Mesenchymal stem cell (in vitro differentiated cells and primary cell): ENCODE data around the gene PIK3CA.
A peak's percentile ranks its signal among the peaks of the same experiment; 100 is the strongest.
"Not testable (repeated sequence)": the region's sequence is repeated elsewhere in the genome, so short reads cannot be mapped to it uniquely, and the experiment has no call there.

Experiments
- DNase-seq: peaks from one replicate; pipeline ENCODE4 v3.0.0-alpha.2; 2013
- H2AFZ ChIP-seq: one replicate; pipeline ENCODE4 v1.6.1; 2013; ENCODE audit warnings: low read depth, mild to moderate bottlenecking, control low read depth, inconsistent platforms, low read length, moderate library complexity
- H2AK5ac ChIP-seq: 2 replicates; pipeline ENCODE4 v1.6.1; 2013; ENCODE audit warnings: low read length, moderate library complexity, mild to moderate bottlenecking, inconsistent platforms; ENCODE audit not compliant: severe bottlenecking
- H2BK120ac ChIP-seq: one replicate; pipeline ENCODE4 v1.6.1; 2013; ENCODE audit warnings: low read depth, mild to moderate bottlenecking, inconsistent platforms, low read length, moderate library complexity
- H2BK12ac ChIP-seq, 2 experiments: one replicate each; pipeline ENCODE4 v1.6.1; 2013; ENCODE audit warnings: inconsistent platforms in 2 of 2, low read length in 2 of 2, mild to moderate bottlenecking in 2 of 2, moderate library complexity in 2 of 2, control low read depth in 1 of 2
- H2BK15ac ChIP-seq: one replicate; pipeline ENCODE4 v1.6.1; 2013; ENCODE audit warnings: mild to moderate bottlenecking, low read depth, inconsistent platforms; ENCODE audit not compliant: poor library complexity, severe bottlenecking
- H2BK5ac ChIP-seq: 2 replicates; pipeline ENCODE4 v1.6.1; 2013; ENCODE audit warnings: low read depth, mild to moderate bottlenecking, low read length, control low read depth, inconsistent platforms; ENCODE audit not compliant: poor library complexity, severe bottlenecking
- H3K14ac ChIP-seq, 2 experiments: one replicate each; pipeline ENCODE4 v1.6.1; 2013; ENCODE audit warnings: inconsistent platforms in 2 of 2, low read length in 2 of 2, control low read depth in 1 of 2, mild to moderate bottlenecking in 1 of 2, moderate library complexity in 1 of 2
- H3K18ac ChIP-seq, 2 experiments: one replicate each; pipeline ENCODE4 v1.6.1; 2013; ENCODE audit warnings: inconsistent platforms in 2 of 2, low read length in 2 of 2, control low read depth in 1 of 2, low read depth in 1 of 2, mild to moderate bottlenecking in 1 of 2
- H3K23ac ChIP-seq, 2 experiments: one replicate each; pipeline ENCODE4 v1.6.1; 2013; ENCODE audit warnings: inconsistent platforms in 2 of 2, low read length in 2 of 2, mild to moderate bottlenecking in 2 of 2, moderate library complexity in 2 of 2, control low read depth in 1 of 2
- H3K27ac ChIP-seq: 2 replicates; pipeline ENCODE4 v1.5.1; 2013; ENCODE audit warnings: mild to moderate bottlenecking, moderate library complexity, low read length, control low read depth, inconsistent platforms; ENCODE audit not compliant: poor library complexity, severe bottlenecking
- H3K27me3 ChIP-seq, 2 experiments: 2 replicates each; pipeline versions ENCODE4 v1.6.1 to v1.7.0; 2013; ENCODE audit warnings: low read length in 2 of 2, mild to moderate bottlenecking in 2 of 2, moderate library complexity in 2 of 2, control low read depth in 1 of 2, inconsistent platforms in 1 of 2; ENCODE audit not compliant: control insufficient read depth in 1 of 2, insufficient read depth in 1 of 2
- H3K36me3 ChIP-seq, 2 experiments: 2 replicates each; pipeline versions ENCODE4 v1.6.1 to v1.7.0; 2013; ENCODE audit warnings: low read length in 2 of 2, control low read depth in 1 of 2, inconsistent platforms in 1 of 2, low read depth in 1 of 2, mild to moderate bottlenecking in 1 of 2; ENCODE audit not compliant: insufficient read depth in 2 of 2, control insufficient read depth in 1 of 2
- H3K4ac ChIP-seq, 2 experiments: one replicate each; pipeline ENCODE4 v1.6.1; 2013; ENCODE audit warnings: inconsistent platforms in 2 of 2, low read length in 2 of 2, mild to moderate bottlenecking in 2 of 2, moderate library complexity in 2 of 2, control low read depth in 1 of 2, low read depth in 1 of 2
- H3K4me1 ChIP-seq: 2 replicates; pipeline ENCODE4 v1.6.1; 2013; ENCODE audit warnings: low read depth, low read length, control low read depth; ENCODE audit not compliant: control insufficient read depth, insufficient read depth
- H3K4me2 ChIP-seq: 2 replicates; pipeline ENCODE4 v1.6.1; 2013; ENCODE audit warnings: low read length, mild to moderate bottlenecking, inconsistent platforms; ENCODE audit not compliant: poor library complexity, severe bottlenecking
- H3K4me3 ChIP-seq, 2 experiments: 2 replicates each; pipeline versions ENCODE4 v1.5.1 to v1.7.0; 2013; ENCODE audit warnings: low read length in 2 of 2, mild to moderate bottlenecking in 2 of 2, control low read depth in 1 of 2, low read depth in 1 of 2; ENCODE audit not compliant: insufficient read depth in 1 of 2
- H3K79me1 ChIP-seq: replicated peaks from 2 replicates; pipeline ENCODE4 v1.6.1; 2013; ENCODE audit warnings: mild to moderate bottlenecking, control low read depth, low read length, inconsistent platforms; ENCODE audit not compliant: poor library complexity, severe bottlenecking
- H3K9ac ChIP-seq: 2 replicates; pipeline ENCODE4 v1.7.0; 2013; ENCODE audit warnings: mild to moderate bottlenecking, low read length, moderate library complexity
- H3K9me3 ChIP-seq: 2 replicates; pipeline ENCODE4 v1.7.0; 2013; ENCODE audit warnings: mild to moderate bottlenecking, low read length; ENCODE audit not compliant: control insufficient read depth
- H4K8ac ChIP-seq: one replicate; pipeline ENCODE4 v1.6.1; 2013; ENCODE audit warnings: inconsistent platforms, mild to moderate bottlenecking, low read length, moderate library complexity
- H4K91ac ChIP-seq: one replicate; pipeline ENCODE4 v1.6.1; 2013; ENCODE audit warnings: mild to moderate bottlenecking, low read length, inconsistent platforms
- WGBS: methylation state at CpG from one replicate; pipeline ENCODE4 v1.1.7; 2013; ENCODE audit warnings: mixed read lengths; 5-methylcytosine and 5-hydroxymethylcytosine counted together

PIK3CA gene

DNA sequence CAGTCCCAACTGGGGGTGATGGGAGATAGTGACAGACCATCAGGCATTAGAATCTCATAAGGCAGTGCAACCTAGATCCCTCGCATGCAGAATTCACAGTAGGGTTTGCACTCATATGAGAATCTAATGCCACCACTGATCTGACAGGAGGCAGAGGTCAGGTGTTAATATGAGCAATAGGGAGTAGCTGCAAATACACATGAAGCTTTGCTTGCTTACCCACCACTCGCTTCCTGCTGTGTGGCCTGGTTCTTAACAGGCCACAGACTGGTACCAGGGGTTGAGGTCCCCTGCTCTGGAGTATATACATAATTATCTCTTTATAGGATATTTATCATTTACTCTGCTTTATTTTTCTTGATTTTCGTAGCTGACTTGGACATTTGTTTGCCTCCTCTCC is 40.5 kb upstream of the PIK3CA start:
- DNase-seq: no peak
- no peak overlapping the region for H2BK120ac ChIP-seq
- H3K4me3 ChIP-seq: no peak overlapping the region
- no peak overlapping the region for H2AFZ ChIP-seq
- no peak overlapping the region for H3K4me2 ChIP-seq
- peak overlapping the region in 1 of 2 experiments; percentile 38 for H3K18ac ChIP-seq
- no peaks in the 10 kb centered on the region for H3K9me3 ChIP-seq
- no peaks in the 10 kb centered on the region for H3K79me1 ChIP-seq
- H3K27me3 ChIP-seq: no peaks in the 10 kb centered on the region
- H3K9ac ChIP-seq: no peak overlapping the region
- peaks cover 2% of the 10 kb centered on the region for H3K4me1 ChIP-seq
- H2AK5ac ChIP-seq: peak overlapping the region; percentile 42
- no peak overlapping the region for H3K27ac ChIP-seq
- H3K14ac ChIP-seq: no peak overlapping the region
- H3K4ac ChIP-seq: no peak overlapping the region
- H4K91ac ChIP-seq: no peak overlapping the region
- no peak overlapping the region for H2BK12ac ChIP-seq
- H2BK5ac ChIP-seq: no peak overlapping the region
- H3K23ac ChIP-seq: no peak overlapping the region
- WGBS: 63% methylated on average over 2 of the region's 3 CpGs
- no peak overlapping the region for H4K8ac ChIP-seq
- no peak overlapping the region for H2BK15ac ChIP-seq
- H3K36me3 ChIP-seq: no peaks in the 10 kb centered on the region

DNA sequence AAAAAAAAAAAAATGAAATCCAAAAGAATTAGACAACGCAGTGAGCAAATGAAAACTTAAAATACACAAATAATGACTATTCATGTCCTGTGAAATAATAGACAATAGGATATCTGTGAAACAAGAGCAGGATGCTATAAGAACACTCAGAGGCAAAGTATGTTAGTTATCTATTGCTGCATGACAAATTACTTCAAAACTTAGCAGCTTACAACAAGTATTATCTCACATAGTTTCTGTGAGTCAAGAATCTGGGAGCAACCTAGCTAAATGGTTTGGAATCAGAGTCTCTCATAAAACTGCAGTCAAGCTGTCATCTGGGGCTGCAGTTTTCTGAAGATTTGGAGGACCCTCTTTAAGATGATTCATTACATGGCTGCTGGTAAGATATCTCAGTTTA is 40.1 kb upstream of the PIK3CA start:
- H3K18ac ChIP-seq: no peak overlapping the region
- H2BK5ac ChIP-seq: no peak overlapping the region
- peaks cover 2% of the 10 kb centered on the region for H3K4me1 ChIP-seq
- H2AK5ac ChIP-seq: no peak overlapping the region
- no peaks in the 10 kb centered on the region for H3K27me3 ChIP-seq
- peak; percentile 56 for DNase-seq
- no peak overlapping the region for H4K91ac ChIP-seq
- no peaks in the 10 kb centered on the region for H3K36me3 ChIP-seq
- no peaks in the 10 kb centered on the region for H3K79me1 ChIP-seq
- H3K4me2 ChIP-seq: no peak overlapping the region
- H3K14ac ChIP-seq: no peak overlapping the region
- no peak overlapping the region for H2BK15ac ChIP-seq
- no peaks in the 10 kb centered on the region for H3K9me3 ChIP-seq
- no peak overlapping the region for H2AFZ ChIP-seq
- no peak overlapping the region for H2BK12ac ChIP-seq
- H3K4ac ChIP-seq: no peak overlapping the region
- H3K4me3 ChIP-seq: no peak overlapping the region
- H3K9ac ChIP-seq: no peak overlapping the region
- H2BK120ac ChIP-seq: no peak overlapping the region
- no peak overlapping the region for H3K23ac ChIP-seq
- WGBS: no CpG with 5 or more reads among the region's 1 CpG
- peak overlapping the region; percentile 55 for H3K27ac ChIP-seq
- no peak overlapping the region for H4K8ac ChIP-seq

DNA sequence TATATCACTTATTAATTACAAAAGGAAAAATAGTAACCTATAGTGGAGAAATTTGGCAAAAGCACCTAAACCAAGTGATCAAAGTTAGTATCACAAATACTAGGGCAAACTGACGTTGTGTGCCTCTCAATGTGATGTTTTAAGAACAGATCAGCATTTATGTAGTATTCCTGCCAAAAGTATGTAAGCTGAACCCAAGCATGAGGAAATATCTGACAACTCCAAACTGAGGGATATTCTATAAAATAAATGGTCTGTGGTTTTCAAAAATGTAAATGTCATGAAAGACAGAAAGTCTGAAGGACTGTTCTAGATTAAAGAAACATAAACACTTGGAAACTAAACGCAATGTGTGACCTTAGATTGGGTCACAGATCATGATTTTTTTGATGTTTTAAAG is 34.3 kb upstream of the PIK3CA start:
- Histone ChIP-seq H2BK15ac (no peak overlapping the region), H3K9me3 (no peaks in the 10 kb centered on the region), H3K18ac (no peak overlapping the region), H3K36me3 (no peaks in the 10 kb centered on the region), H2BK120ac (no peak overlapping the region), H3K27me3 (no peaks in the 10 kb centered on the region), H3K27ac (no peak overlapping the region), H3K23ac (no peak overlapping the region), H3K79me1 (no peaks in the 10 kb centered on the region), H3K4me2 (no peak overlapping the region), H2BK5ac (no peak overlapping the region), H3K9ac (no peak overlapping the region), H4K8ac (no peak overlapping the region), H4K91ac (no peak overlapping the region), H2AK5ac (no peak overlapping the region), H2AFZ (no peak overlapping the region), H3K14ac (no peak overlapping the region), H3K4ac (no peak overlapping the region), H2BK12ac (no peak overlapping the region), H3K4me3 (no peak overlapping the region), H3K4me1 (no peaks in the 10 kb centered on the region)
- 40% methylated on average over 1 of the region's 2 CpGs for WGBS
- DNase-seq: peak; percentile 40

DNA sequence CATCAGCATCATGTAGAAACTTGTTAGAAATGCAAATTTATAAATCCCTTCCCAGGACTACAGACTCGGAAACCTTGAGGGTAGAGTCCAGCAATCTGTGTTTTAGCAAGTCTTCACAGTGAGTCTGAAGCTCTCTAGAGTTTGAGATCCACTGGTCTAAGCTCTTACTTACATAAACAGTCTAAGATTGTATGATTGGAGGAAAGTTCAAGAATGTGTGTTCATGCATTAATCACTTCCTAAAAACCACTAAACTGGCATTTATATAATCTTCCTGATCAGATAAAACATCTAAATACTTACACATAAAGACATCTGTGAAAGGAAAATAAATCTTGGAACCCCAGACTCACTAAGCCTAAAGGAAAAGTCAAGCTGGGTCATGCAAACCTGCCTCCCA is 32.7 kb upstream of the PIK3CA start:
- not testable (repeated sequence) for H2AFZ ChIP-seq, H3K23ac ChIP-seq, H3K79me1 ChIP-seq, H3K4ac ChIP-seq, H3K14ac ChIP-seq, H3K4me2 ChIP-seq, H2BK120ac ChIP-seq, H3K36me3 ChIP-seq, H3K27me3 ChIP-seq, H2BK15ac ChIP-seq, H2BK12ac ChIP-seq, H3K4me3 ChIP-seq, H3K27ac ChIP-seq, H3K9ac ChIP-seq, H2AK5ac ChIP-seq, H4K8ac ChIP-seq, H2BK5ac ChIP-seq, H3K9me3 ChIP-seq, H3K4me1 ChIP-seq, H4K91ac ChIP-seq
- peak overlapping the region in 1 of 2 experiments; percentile 82 for H3K18ac ChIP-seq
- DNase-seq: peak; percentile 72
- WGBS: 33% methylated on average over 1 of the region's 1 CpG
